IMR-90 (cell line): ENCODE measurements around the gene RHOB. TPM values are rescaled to one million over a fixed set of nuclear protein-coding genes. Genes with fewer than 3 reads are reported as not detected.

Source experiments
- ATAC-seq: fragments of 200-7000 bp; cut with Tn5 transposase; 2 replicates; pipeline ENCODE4 v1.9.1; 2020; ENCODE audit warnings: low read depth, mild to moderate bottlenecking, moderate library complexity
- BruUV-seq: library from RNA; stranded (reverse); fragments of 400-500 nt; replicated peaks from 2 replicates; lab custom pipeline; 2021; lab: Mats Ljungman, UMichigan
- CTCF ChIA-PET: fragments of 300-600 bp; formaldehyde crosslinking; extraction: SDS; loops from one replicate; lab custom pipeline; 2021; ENCODE audit warnings: antibody characterized with exemption; lab: Yijun Ruan, JAX
- POLR2A ChIA-PET: fragments of 300-600 bp; sonication (Branson Sonifier 250); formaldehyde crosslinking; loops from one replicate; lab custom pipeline; 2022; ENCODE audit warnings: antibody characterized with exemption; ENCODE audit not compliant: unreplicated experiment; lab: Charles Lee
- DNase-seq: peaks from one replicate; pipeline ENCODE4 v3.0.0; 2013
- H2AFZ ChIP-seq: replicated peaks from 2 replicates; pipeline ENCODE3; 2013; ENCODE audit warnings: low read length, mild to moderate bottlenecking; ENCODE audit not compliant: poor library complexity
- H2AK5ac ChIP-seq: 2 replicates; pipeline ENCODE4 v1.6.1; 2013; ENCODE audit warnings: low read depth, low read length, inconsistent platforms
- H2AK9ac ChIP-seq: replicated peaks from 2 replicates; pipeline ENCODE3; 2013; ENCODE audit warnings: mild to moderate bottlenecking, low read depth, low read length, moderate library complexity; ENCODE audit not compliant: poor library complexity
- H2BK120ac ChIP-seq: 2 replicates; pipeline ENCODE4 v1.6.1; 2013; ENCODE audit warnings: low read depth, low read length, inconsistent platforms
- H2BK15ac ChIP-seq: 3 replicates; pipeline ENCODE4 v1.6.1; 2013; ENCODE audit warnings: low read depth, low read length, inconsistent platforms
- H2BK20ac ChIP-seq: 2 replicates; pipeline ENCODE4 v1.6.1; 2013; ENCODE audit warnings: low read depth, mild to moderate bottlenecking, inconsistent platforms, low read length, moderate library complexity
- H2BK5ac ChIP-seq: 2 replicates; pipeline ENCODE4 v1.6.1; 2013; ENCODE audit warnings: mild to moderate bottlenecking, low read depth, low read length, inconsistent platforms; ENCODE audit not compliant: poor library complexity, severe bottlenecking
- H3K14ac ChIP-seq: replicated peaks from 2 replicates; pipeline ENCODE4 v1.6.1; 2013; ENCODE audit warnings: low read depth, low read length, inconsistent platforms
- H3K18ac ChIP-seq: 2 replicates; pipeline ENCODE4 v1.6.1; 2013; ENCODE audit warnings: low read depth, low read length, control low read depth
- H3K23ac ChIP-seq: 2 replicates; pipeline ENCODE4 v1.6.1; 2013; ENCODE audit warnings: low read depth, low read length, inconsistent platforms
- H3K27ac ChIP-seq: 2 replicates; pipeline ENCODE4 v1.5.1; 2013; ENCODE audit warnings: mild to moderate bottlenecking, control low read depth, low read length; ENCODE audit not compliant: insufficient read depth
- H3K27me3 ChIP-seq: 2 replicates; pipeline ENCODE4 v1.6.1; 2013; ENCODE audit warnings: low read length; ENCODE audit not compliant: control insufficient read depth, insufficient read depth
- H3K36me3 ChIP-seq: 2 replicates; pipeline ENCODE4 v1.6.1; 2013; ENCODE audit warnings: low read length, mixed read lengths; ENCODE audit not compliant: control insufficient read depth, insufficient read depth
- H3K4ac ChIP-seq: 2 replicates; pipeline ENCODE4 v1.6.1; 2013; ENCODE audit warnings: low read depth, low read length, inconsistent platforms
- H3K4me1 ChIP-seq: 2 replicates; pipeline ENCODE4 v1.6.1; 2013; ENCODE audit warnings: low read length, mixed read lengths; ENCODE audit not compliant: control insufficient read depth, insufficient read depth
- H3K4me2 ChIP-seq: 2 replicates; pipeline ENCODE4 v1.6.1; 2013; ENCODE audit warnings: low read depth, mild to moderate bottlenecking, control low read depth, low read length, moderate library complexity
- H3K4me3 ChIP-seq: 2 replicates; pipeline ENCODE4 v1.5.1; 2013; ENCODE audit warnings: low read depth, mild to moderate bottlenecking, control low read depth, low read length, moderate library complexity; ENCODE audit not compliant: insufficient read depth
- H3K56ac ChIP-seq: 2 replicates; pipeline ENCODE4 v1.6.1; 2013; ENCODE audit warnings: low read length, inconsistent platforms; ENCODE audit not compliant: insufficient read depth; ENCODE audit errors: extremely low read depth
- H3K79me1 ChIP-seq, 2 experiments: 2 replicates each; pipeline ENCODE4 v1.6.1; 2013; ENCODE audit warnings: low read length in 2 of 2, inconsistent platforms in 1 of 2, low read depth in 1 of 2
- H3K9ac ChIP-seq: 2 replicates; pipeline ENCODE4 v1.6.1; 2013; ENCODE audit warnings: low read depth, low read length, control low read depth
- H3K9me1 ChIP-seq: 2 replicates; pipeline ENCODE4 v1.6.1; 2013; ENCODE audit warnings: low read length, inconsistent platforms; ENCODE audit not compliant: insufficient read depth
- H3K9me3 ChIP-seq: 2 replicates; pipeline ENCODE4 v1.6.1; 2013; ENCODE audit warnings: low read length; ENCODE audit not compliant: control insufficient read depth, insufficient read depth
- H4K20me1 ChIP-seq: 2 replicates; pipeline ENCODE4 v1.6.1; 2013; ENCODE audit warnings: low read length, inconsistent platforms; ENCODE audit not compliant: insufficient read depth
- H4K5ac ChIP-seq: 2 replicates; pipeline ENCODE4 v1.6.1; 2013; ENCODE audit warnings: mild to moderate bottlenecking, low read depth, low read length, control low read depth
- H4K8ac ChIP-seq, 2 experiments: 2 replicates each; pipeline ENCODE4 v1.6.1; 2013; ENCODE audit warnings: low read depth in 2 of 2, low read length in 2 of 2, control low read depth in 1 of 2, inconsistent platforms in 1 of 2
- H4K91ac ChIP-seq: 2 replicates; pipeline ENCODE4 v1.6.1; 2013; ENCODE audit warnings: low read depth, low read length, inconsistent platforms; ENCODE audit not compliant: insufficient read depth
- BHLHE40 ChIP-seq: fragments of 150-350 bp; IDR thresholded peaks from 2 replicates; pipeline ENCODE4 v1.6.1; 2016; ENCODE audit warnings: mild to moderate bottlenecking, low read depth, low read length
- CEBPB ChIP-seq: IDR thresholded peaks from 2 replicates; pipeline ENCODE4 v1.6.1; 2012; ENCODE audit warnings: low read depth, low read length, improper control_type of control experiment
- CHD1 ChIP-seq: IDR thresholded peaks from 2 replicates; pipeline ENCODE4 v1.6.1; 2012; ENCODE audit warnings: low read depth, low read length, improper control_type of control experiment
- FOS ChIP-seq: fragments of 150-350 bp; IDR thresholded peaks from 2 replicates; pipeline ENCODE4 v1.6.1; 2016; ENCODE audit warnings: low read depth, low read length
- MAFK ChIP-seq: IDR thresholded peaks from 2 replicates; pipeline ENCODE4 v1.6.1; 2012; ENCODE audit warnings: low read depth, low read length, improper control_type of control experiment
- MAZ ChIP-seq: IDR thresholded peaks from 2 replicates; pipeline ENCODE4 v1.6.1; 2012; ENCODE audit warnings: low read depth, mild to moderate bottlenecking, low read length, improper control_type of control experiment, moderate library complexity, borderline replicate concordance
- MXI1 ChIP-seq: IDR thresholded peaks from 2 replicates; pipeline ENCODE4 v1.6.1; 2012; ENCODE audit warnings: low read depth, mild to moderate bottlenecking, low read length, moderate library complexity, borderline replicate concordance
- NFE2L2 ChIP-seq: fragments of 150-350 bp; IDR thresholded peaks from 2 replicates; pipeline ENCODE4 v1.6.1; 2016; ENCODE audit warnings: low read depth, mild to moderate bottlenecking, low read length
- POLR2A ChIP-seq: IDR thresholded peaks from 2 replicates; pipeline ENCODE4 v1.6.1; 2012; ENCODE audit warnings: mild to moderate bottlenecking, low read depth, low read length
- RAD21 ChIP-seq: IDR thresholded peaks from 2 replicates; pipeline ENCODE4 v1.6.1; 2012; ENCODE audit warnings: low read length, improper control_type of control experiment
- RCOR1 ChIP-seq: IDR thresholded peaks from 2 replicates; pipeline ENCODE4 v1.6.1; 2012; ENCODE audit warnings: mild to moderate bottlenecking, low read length, improper control_type of control experiment; ENCODE audit not compliant: insufficient replicate concordance
- RFX5 ChIP-seq: IDR thresholded peaks from 2 replicates; pipeline ENCODE4 v1.8.0; 2012; ENCODE audit warnings: low read depth, mild to moderate bottlenecking, low read length, moderate library complexity
- SMC3 ChIP-seq: fragments of 150-350 bp; IDR thresholded peaks from 2 replicates; pipeline ENCODE4 v1.6.1; 2016; ENCODE audit warnings: low read depth, mild to moderate bottlenecking, antibody characterized with exemption, low read length, moderate library complexity
- WGBS, 2 experiments: methylation state at CpG; one replicate each; pipeline versions ENCODE4 v1.1.5 to v1.1.7; 2013; ENCODE audit warnings: missing lambda C conversion rate in 2 of 2; ENCODE audit not compliant: insufficient read length in 1 of 2; ENCODE audit errors: extremely low coverage in 2 of 2; 5-methylcytosine and 5-hydroxymethylcytosine counted together
- dilution Hi-C: fragments of 300-500 bp; cut with HindIII; formaldehyde crosslinking; loops from one replicate; pipeline ENCODE4 v1.14.3; 2018; ENCODE audit warnings: low sequenced_read_pairs; ENCODE audit not compliant: unreplicated experiment
- in situ Hi-C: fragments of 300-500 bp; cut with MboI; formaldehyde crosslinking; loops from 3 replicates; pipeline ENCODE4 v1.14.3; 2019; ENCODE audit warnings: low sequenced_read_pairs, inconsistent platforms, mixed read lengths
- intact Hi-C: fragments of 100-400 bp; cut with micrococcal nuclease; formaldehyde crosslinking; loops from 2 replicates; pipeline ENCODE4 v1.10.0; 2022
- polyA plus RNA-seq, 3 experiments: library from polyadenylated mRNA; depleted of rRNA; stranded (reverse); fragments of >200 nt; gene quantifications; 2 replicates each; pipeline ENCODE4 v1.2.3, GENCODE V29; 2012; ENCODE audit warnings: low replicate concordance in 1 of 3
- total RNA-seq: library from RNA; depleted of rRNA; stranded (reverse); fragments of >200 nt; gene quantifications from 2 replicates; pipeline ENCODE4 v1.2.3, GENCODE V29; 2012
- TF ChIP-seq, protein P1 (sequence below): fragments of 150-350 bp; IDR thresholded peaks from 2 replicates; pipeline ENCODE4 v1.6.1; 2017; ENCODE audit warnings: mild to moderate bottlenecking, antibody characterized with exemption, low read length, low read depth
- TF ChIP-seq, protein P2 (sequence below): conservative IDR thresholded peaks from 2 replicates; pipeline ENCODE4 v1.5.1; 2012; ENCODE audit warnings: mild to moderate bottlenecking, low read depth, low read length, improper control_type of control experiment
- TF ChIP-seq, protein P3 (sequence below): fragments of 150-350 bp; IDR thresholded peaks from 2 replicates; pipeline ENCODE4 v1.6.1; 2016; ENCODE audit warnings: low read depth, mild to moderate bottlenecking, low read length, moderate library complexity, borderline replicate concordance

The RHOB gene
- total and polyA plus RNA-seq, 2 of the 4 experiments (the other 2 are of a cell fraction): 112 to 149 TPM

DNA sequence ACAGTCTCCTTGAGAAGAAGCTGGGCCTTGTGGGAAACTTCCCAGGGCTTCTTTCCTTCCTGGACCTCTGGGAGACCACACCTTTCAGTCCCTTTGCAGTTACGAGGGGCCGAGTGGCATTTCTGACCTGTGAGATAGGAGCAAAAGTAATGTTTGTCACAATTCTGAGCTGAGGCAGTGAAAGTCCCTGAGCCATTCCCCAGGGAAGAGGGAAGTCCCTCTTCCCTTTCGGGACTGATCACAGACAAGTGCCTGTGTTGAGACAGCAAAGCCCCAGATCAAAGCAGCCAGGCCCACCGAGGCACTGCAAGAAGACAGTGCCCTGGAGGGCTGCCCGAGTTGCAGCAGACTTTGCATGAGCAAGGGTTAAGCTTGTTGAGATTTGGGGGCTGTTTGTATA is 41.9 kb downstream of the RHOB start:
- Histone ChIP-seq H2AK9ac (peak overlapping the region; percentile 67), H2BK120ac (no peak overlapping the region), H2BK15ac (no peak overlapping the region), H3K27me3 (peaks cover 9% of the 10 kb centered on the region), H3K4me2 (no peak overlapping the region), H3K14ac (0 out of 2 replicates have a peak overlapping the region, but pooled peaks have one; percentile 5), H2AFZ (peak overlapping the region; percentile 56), H3K4me1 (peaks cover 4% of the 10 kb centered on the region), H3K27ac (no peak overlapping the region), H3K79me1 (no peaks in the 10 kb centered on the region), H3K9ac (no peak overlapping the region), H2AK5ac (no peak overlapping the region), H4K91ac (no peak overlapping the region), H3K56ac (no peak overlapping the region), H3K23ac (no peak overlapping the region), H2BK5ac (no peak overlapping the region), H3K9me3 (no peaks in the 10 kb centered on the region), H4K8ac (no peak overlapping the region; a peak in 1 of 4 replicates), H3K9me1 (no peaks in the 10 kb centered on the region), H3K4ac (no peak overlapping the region), H4K20me1 (no peaks in the 10 kb centered on the region), H3K18ac (no peak overlapping the region), H4K5ac (no peak overlapping the region), H2BK20ac (no peak overlapping the region), H3K4me3 (no peak overlapping the region), H3K36me3 (no peaks in the 10 kb centered on the region)
- in situ Hi-C loops (no loop called here), dilution Hi-C loops (no loop called here), intact Hi-C loops (no loop called here)
- BruUV-seq: no TSS peak
- CTCF ChIA-PET: no interaction called here
- POLR2A ChIA-PET: no interaction called here
- WGBS, 2 experiments: 83% methylated on average over 1 of the region's 5 CpGs; no CpG with 5 or more reads in 1 of the 2 experiments
- DNase-seq (no peak), ATAC-seq (no peak)
- no peak for TF ChIP-seq SMC3
- no peak for TF ChIP-seq MAZ
- TF ChIP-seq RAD21: no peak
- TF ChIP-seq MXI1: no peak
- TF ChIP-seq POLR2A: no peak
- TF ChIP-seq RFX5: no peak
- TF ChIP-seq, protein P1, sequence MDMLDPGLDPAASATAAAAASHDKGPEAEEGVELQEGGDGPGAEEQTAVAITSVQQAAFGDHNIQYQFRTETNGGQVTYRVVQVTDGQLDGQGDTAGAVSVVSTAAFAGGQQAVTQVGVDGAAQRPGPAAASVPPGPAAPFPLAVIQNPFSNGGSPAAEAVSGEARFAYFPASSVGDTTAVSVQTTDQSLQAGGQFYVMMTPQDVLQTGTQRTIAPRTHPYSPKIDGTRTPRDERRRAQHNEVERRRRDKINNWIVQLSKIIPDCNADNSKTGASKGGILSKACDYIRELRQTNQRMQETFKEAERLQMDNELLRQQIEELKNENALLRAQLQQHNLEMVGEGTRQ: no peak
- TF ChIP-seq, protein P2, sequence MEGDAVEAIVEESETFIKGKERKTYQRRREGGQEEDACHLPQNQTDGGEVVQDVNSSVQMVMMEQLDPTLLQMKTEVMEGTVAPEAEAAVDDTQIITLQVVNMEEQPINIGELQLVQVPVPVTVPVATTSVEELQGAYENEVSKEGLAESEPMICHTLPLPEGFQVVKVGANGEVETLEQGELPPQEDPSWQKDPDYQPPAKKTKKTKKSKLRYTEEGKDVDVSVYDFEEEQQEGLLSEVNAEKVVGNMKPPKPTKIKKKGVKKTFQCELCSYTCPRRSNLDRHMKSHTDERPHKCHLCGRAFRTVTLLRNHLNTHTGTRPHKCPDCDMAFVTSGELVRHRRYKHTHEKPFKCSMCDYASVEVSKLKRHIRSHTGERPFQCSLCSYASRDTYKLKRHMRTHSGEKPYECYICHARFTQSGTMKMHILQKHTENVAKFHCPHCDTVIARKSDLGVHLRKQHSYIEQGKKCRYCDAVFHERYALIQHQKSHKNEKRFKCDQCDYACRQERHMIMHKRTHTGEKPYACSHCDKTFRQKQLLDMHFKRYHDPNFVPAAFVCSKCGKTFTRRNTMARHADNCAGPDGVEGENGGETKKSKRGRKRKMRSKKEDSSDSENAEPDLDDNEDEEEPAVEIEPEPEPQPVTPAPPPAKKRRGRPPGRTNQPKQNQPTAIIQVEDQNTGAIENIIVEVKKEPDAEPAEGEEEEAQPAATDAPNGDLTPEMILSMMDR: no peak
- no peak for TF ChIP-seq MAFK
- TF ChIP-seq CHD1: no peak
- TF ChIP-seq, protein P3, sequence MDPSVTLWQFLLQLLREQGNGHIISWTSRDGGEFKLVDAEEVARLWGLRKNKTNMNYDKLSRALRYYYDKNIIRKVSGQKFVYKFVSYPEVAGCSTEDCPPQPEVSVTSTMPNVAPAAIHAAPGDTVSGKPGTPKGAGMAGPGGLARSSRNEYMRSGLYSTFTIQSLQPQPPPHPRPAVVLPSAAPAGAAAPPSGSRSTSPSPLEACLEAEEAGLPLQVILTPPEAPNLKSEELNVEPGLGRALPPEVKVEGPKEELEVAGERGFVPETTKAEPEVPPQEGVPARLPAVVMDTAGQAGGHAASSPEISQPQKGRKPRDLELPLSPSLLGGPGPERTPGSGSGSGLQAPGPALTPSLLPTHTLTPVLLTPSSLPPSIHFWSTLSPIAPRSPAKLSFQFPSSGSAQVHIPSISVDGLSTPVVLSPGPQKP: no peak
- no peak for TF ChIP-seq RCOR1
- TF ChIP-seq NFE2L2: no peak
- TF ChIP-seq CEBPB: no peak
- TF ChIP-seq FOS: no peak
- no peak for TF ChIP-seq BHLHE40
